Gastroesophageal sphincter (tissue), 4 donors: ENCODE data around the gene AFDN. TPM values are rescaled to one million over a fixed set of nuclear protein-coding genes. Genes with fewer than 3 reads are reported as not detected.

Experiments
- ATAC-seq: fragments of 150-250 bp; one replicate; pipeline ENCODE4 v1.9.1; 2016; ENCODE audit warnings: mild to moderate bottlenecking, moderate library complexity
- H3K27ac ChIP-seq, 4 donors: fragments of 200-600 bp; sonication (generic) in 3 of 4; 1 replicate in 3 of 4; 2 replicates in 1 of 4; pipeline ENCODE4 v1.5.1; 2016 to 2019
- H3K27me3 ChIP-seq: fragments of 200-600 bp; sonication (generic); one replicate; pipeline ENCODE4 v1.5.1; 2019
- H3K36me3 ChIP-seq, 2 donors: fragments of 200-600 bp; sonication (generic); one replicate each; pipeline ENCODE4 v1.5.1; 2019; ENCODE audit warnings: control low read depth in 1 of 2
- H3K4me1 ChIP-seq, 3 donors: fragments of 200-600 bp; sonication (generic); 1 replicate in 2 of 3; 2 replicates in 1 of 3; pipeline ENCODE4 v1.5.1; 2016 to 2019; ENCODE audit warnings: control low read depth in 2 of 3
- H3K4me3 ChIP-seq, 2 donors: fragments of 200-600 bp; sonication (generic); one replicate each; pipeline ENCODE4 v1.5.1; 2019; ENCODE audit warnings: mild to moderate bottlenecking in 1 of 2, moderate library complexity in 1 of 2
- H3K9me3 ChIP-seq, 3 donors: fragments of 200-600 bp; sonication (generic); one replicate each; pipeline ENCODE4 v1.5.1; 2017 to 2019; ENCODE audit warnings: control low read depth in 2 of 3
- EP300 ChIP-seq: sonication (generic); formaldehyde crosslinking; IDR thresholded peaks from one replicate; pipeline ENCODE4 v1.6.1; 2017; ENCODE audit warnings: antibody characterized with exemption, mild to moderate bottlenecking
- POLR2A ChIP-seq, 2 donors: fragments of 450-650 bp; IDR thresholded peaks; one replicate each; pipeline ENCODE4 v1.6.1; 2017; ENCODE audit warnings: antibody characterized with exemption in 2 of 2, mild to moderate bottlenecking in 2 of 2, moderate library complexity in 1 of 2
- POLR2AphosphoS5 ChIP-seq: sonication (generic); formaldehyde crosslinking; IDR thresholded peaks from one replicate; pipeline ENCODE4 v1.6.1; 2017; ENCODE audit warnings: antibody characterized with exemption
- WGBS, 2 donors: methylation state at CpG; one replicate each; pipeline ENCODE4 v1.1.5; 2018; ENCODE audit warnings: low coverage in 1 of 2; 5-methylcytosine and 5-hydroxymethylcytosine counted together
- total RNA-seq, 4 donors: library from RNA; depleted of rRNA; stranded (reverse); fragments of >200 nt; gene quantifications; one replicate each; pipeline ENCODE4 v1.1.0, GENCODE V29; 2016
- TF ChIP-seq, protein P1 (sequence below), 4 experiments: fragments of 200-600 bp in 2 of 4; fragments of 450-650 bp in 2 of 4; sonication (generic) in 1 of 4; IDR thresholded peaks; one replicate each; pipeline ENCODE4 v1.5.1; 2017 to 2019; ENCODE audit warnings: antibody characterized with exemption in 4 of 4, mild to moderate bottlenecking in 2 of 4, moderate library complexity in 2 of 4

Gene AFDN
- total RNA-seq, 4 donors from 2014 or later: 60.7 to 98.4 (median 79.7) TPM

- H3K4me1 ChIP-seq: no peaks in the 10 kb centered on the region
- 100% methylated on average over 1 of the region's 13 CpGs; no CpG with 5 or more reads in 1 of the 2 donors for WGBS, 2 donors
- no peak for ATAC-seq
- H3K27me3 ChIP-seq: peaks cover 15% of the 10 kb centered on the region
- H3K9me3 ChIP-seq: peaks cover 0 to 30% (median 5%) of the 10 kb centered on the region in 3 donors
- H3K27ac ChIP-seq: no peak overlapping the region
- H3K4me3 ChIP-seq: no peak overlapping the region
- TF ChIP-seq EP300: no peak
- no peaks in the 10 kb centered on the region for H3K36me3 ChIP-seq
These were observed 185.9 kb downstream of the AFDN start for GRCh38 chr6:168012431-168013249.

DNA sequence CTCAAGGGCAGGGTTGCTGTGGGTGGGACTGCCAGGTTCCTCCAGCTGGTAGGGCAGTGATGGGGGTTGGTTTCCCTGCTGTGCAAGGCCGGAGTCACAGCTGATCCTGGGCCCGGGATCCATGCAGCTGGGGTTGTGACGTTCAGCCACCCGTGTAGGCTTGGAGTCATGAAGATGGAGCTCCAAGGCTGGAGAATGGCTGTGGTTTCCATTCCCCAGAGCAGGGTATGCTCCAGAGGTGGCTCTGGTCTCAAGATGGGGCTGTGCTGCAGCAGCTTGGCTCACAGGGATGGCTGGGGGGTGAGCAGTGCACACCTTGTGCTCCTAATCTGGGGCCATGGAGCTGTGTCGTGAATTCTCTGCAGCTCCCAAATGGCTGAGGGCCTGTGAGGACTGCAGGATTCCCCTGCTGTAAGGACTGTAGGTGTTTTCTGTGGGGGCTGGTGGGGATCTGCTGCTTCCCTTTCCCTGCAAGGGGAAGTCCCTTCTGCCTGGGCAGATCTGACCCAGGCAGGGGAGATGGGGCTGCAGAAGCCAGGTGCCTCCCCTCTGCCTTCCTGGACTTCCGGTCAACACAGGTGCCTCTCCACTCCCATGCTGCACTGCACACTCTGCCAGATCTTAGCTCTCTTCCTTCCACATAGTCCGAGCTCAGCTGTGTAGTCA, 186.7 kb downstream of the AFDN start:
- no peak for TF ChIP-seq EP300
- TF ChIP-seq POLR2A (IDR thresholded peaks at IDR 0.05): no peak
- Histone ChIP-seq H3K4me3 (no peak overlapping the region), H3K36me3 (no peaks in the 10 kb centered on the region), H3K27ac (no peak overlapping the region), H3K4me1 (no peaks in the 10 kb centered on the region), H3K9me3 (peaks cover 0 to 30% (median 5%) of the 10 kb centered on the region in 3 donors), H3K27me3 (peaks cover 17% of the 10 kb centered on the region)
- 73 to 100% methylated on average over 1 to 2 of the region's 7 CpGs for WGBS, 2 donors
- no peak for ATAC-seq

- Histone ChIP-seq H3K4me3 (no peak overlapping the region), H3K9me3 (peaks cover 0 to 27% (median 5%) of the 10 kb centered on the region in 3 donors), H3K36me3 (no peaks in the 10 kb centered on the region), H3K27me3 (peaks cover 21% of the 10 kb centered on the region), H3K27ac (no peak overlapping the region), H3K4me1 (no peaks in the 10 kb centered on the region)
- TF ChIP-seq, protein P1, sequence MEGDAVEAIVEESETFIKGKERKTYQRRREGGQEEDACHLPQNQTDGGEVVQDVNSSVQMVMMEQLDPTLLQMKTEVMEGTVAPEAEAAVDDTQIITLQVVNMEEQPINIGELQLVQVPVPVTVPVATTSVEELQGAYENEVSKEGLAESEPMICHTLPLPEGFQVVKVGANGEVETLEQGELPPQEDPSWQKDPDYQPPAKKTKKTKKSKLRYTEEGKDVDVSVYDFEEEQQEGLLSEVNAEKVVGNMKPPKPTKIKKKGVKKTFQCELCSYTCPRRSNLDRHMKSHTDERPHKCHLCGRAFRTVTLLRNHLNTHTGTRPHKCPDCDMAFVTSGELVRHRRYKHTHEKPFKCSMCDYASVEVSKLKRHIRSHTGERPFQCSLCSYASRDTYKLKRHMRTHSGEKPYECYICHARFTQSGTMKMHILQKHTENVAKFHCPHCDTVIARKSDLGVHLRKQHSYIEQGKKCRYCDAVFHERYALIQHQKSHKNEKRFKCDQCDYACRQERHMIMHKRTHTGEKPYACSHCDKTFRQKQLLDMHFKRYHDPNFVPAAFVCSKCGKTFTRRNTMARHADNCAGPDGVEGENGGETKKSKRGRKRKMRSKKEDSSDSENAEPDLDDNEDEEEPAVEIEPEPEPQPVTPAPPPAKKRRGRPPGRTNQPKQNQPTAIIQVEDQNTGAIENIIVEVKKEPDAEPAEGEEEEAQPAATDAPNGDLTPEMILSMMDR (IDR thresholded peaks at IDR 0.05): no peak
- TF ChIP-seq EP300: no peak
- TF ChIP-seq POLR2AphosphoS5: no peak
- no peak for TF ChIP-seq POLR2A (IDR thresholded peaks at IDR 0.05)
- ATAC-seq: no peak
- WGBS, 2 donors: 49 to 50% methylated on average over 6 of the region's 6 CpGs
These were observed 187.7 kb downstream of the AFDN start for GRCh38 chr6:168014428-168014827.

DNA sequence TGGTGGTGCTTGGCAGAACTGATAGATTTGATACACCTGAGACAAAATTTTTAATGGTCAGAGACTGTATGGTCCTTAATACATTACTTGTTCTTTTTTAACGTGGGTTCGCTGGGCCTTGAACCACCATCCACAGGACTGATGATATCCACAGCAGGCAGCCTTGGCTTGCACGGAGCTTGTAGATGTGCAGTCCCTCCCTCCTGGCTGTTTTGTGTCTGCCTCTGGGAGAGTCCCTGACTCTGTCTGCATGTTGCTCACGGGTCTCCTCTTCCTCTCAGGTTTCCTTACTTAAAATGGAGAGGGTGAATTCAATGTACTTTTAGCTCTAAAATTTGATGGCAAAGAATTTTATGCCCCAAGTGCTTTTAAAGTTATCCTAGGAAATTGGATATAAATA, 188.3 kb downstream of the AFDN start:
- H3K27me3 ChIP-seq: peaks cover 21% of the 10 kb centered on the region
- TF ChIP-seq POLR2A (IDR thresholded peaks at IDR 0.05): no peak
- no peak for TF ChIP-seq EP300
- TF ChIP-seq POLR2AphosphoS5: no peak
- TF ChIP-seq, protein P1 (IDR thresholded peaks at IDR 0.05): no peak
- 80 to 100% methylated on average over 3 to 4 of the region's 4 CpGs for WGBS, 2 donors

DNA sequence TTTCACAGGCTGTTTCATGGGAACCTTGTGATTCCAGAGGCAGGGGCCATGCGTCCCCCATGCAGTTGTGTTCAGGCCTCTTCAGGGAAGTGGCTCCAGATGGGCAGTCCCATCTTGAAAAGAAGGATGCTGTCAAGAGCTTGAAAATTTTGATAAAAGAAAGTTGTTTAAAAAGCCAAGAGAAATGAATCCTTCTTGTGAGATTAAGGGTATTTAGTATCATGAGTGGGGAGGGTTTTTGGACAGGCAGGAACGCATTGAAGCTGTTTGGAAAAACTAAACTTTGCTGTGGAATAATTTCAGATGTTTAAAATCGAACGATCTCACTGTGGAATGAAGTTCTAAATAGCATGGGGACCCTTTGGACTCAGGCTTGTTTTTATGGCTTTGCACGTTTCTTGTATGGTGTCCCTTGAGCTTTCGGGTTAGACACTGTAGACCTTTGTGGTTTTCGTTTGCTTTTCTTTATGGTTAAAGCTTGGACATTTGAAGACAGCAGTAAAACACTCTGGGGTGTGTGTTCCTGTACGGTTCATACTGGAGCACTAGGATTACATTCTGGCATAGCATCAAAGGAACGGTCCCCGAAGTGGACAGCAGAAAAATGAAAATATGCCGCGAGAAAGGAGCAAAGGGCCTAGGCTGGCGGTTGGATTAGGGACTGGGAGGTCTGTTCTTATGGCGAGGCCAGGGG, 188.9 kb downstream of the AFDN start:
- no peaks in the 10 kb centered on the region for H3K4me1 ChIP-seq
- no peaks in the 10 kb centered on the region for H3K36me3 ChIP-seq
- no peak overlapping the region for H3K4me3 ChIP-seq
- TF ChIP-seq EP300 (no peak), POLR2A (IDR thresholded peaks at IDR 0.05) (no peak)
- 84 to 88% methylated on average over 8 of the region's 14 CpGs for WGBS, 2 donors
- H3K9me3 ChIP-seq: peaks cover 0 to 20% (median 5%) of the 10 kb centered on the region in 3 donors
- H3K27ac ChIP-seq: no peak overlapping the region
- no peak for ATAC-seq
- H3K27me3 ChIP-seq: peaks cover 21% of the 10 kb centered on the region

More for the DNA sequence above, 188.3 kb downstream of the AFDN start:
- no peak for ATAC-seq
- H3K4me3 ChIP-seq: no peak overlapping the region
- no peaks in the 10 kb centered on the region for H3K4me1 ChIP-seq
- H3K9me3 ChIP-seq: peaks cover 0 to 24% (median 5%) of the 10 kb centered on the region in 3 donors
- H3K36me3 ChIP-seq: no peaks in the 10 kb centered on the region
- no peak overlapping the region for H3K27ac ChIP-seq

- peaks cover 21% of the 10 kb centered on the region for H3K27me3 ChIP-seq
- 100% methylated on average over 2 of the region's 18 CpGs; no CpG with 5 or more reads in 1 of the 2 donors for WGBS, 2 donors
These were observed 189.5 kb downstream of the AFDN start for GRCh38 chr6:168016176-168016620.

More at GRCh38 chr6:168016176-168016620, 189.5 kb downstream of the AFDN start:
- Histone ChIP-seq H3K4me1 (no peaks in the 10 kb centered on the region), H3K36me3 (no peaks in the 10 kb centered on the region), H3K9me3 (peaks cover 0 to 14% (median 2%) of the 10 kb centered on the region in 3 donors), H3K4me3 (no peak overlapping the region), H3K27ac (no peak overlapping the region)
- TF ChIP-seq POLR2AphosphoS5 (no peak), POLR2A (IDR thresholded peaks at IDR 0.05) (no peak), EP300 (no peak)
- TF ChIP-seq, protein P1 (IDR thresholded peaks at IDR 0.05): no peak
- no peak for ATAC-seq
